Thoracic aorta (tissue), 2 donors: ENCODE data around the gene SEZ6. TPM values are rescaled to one million over a fixed set of nuclear protein-coding genes. Genes with fewer than 3 reads are reported as not detected.

Experiments used
- ATAC-seq: fragments of 150-250 bp; one replicate; pipeline ENCODE4 v1.8.0; 2017; ENCODE audit warnings: low read depth; ENCODE audit not compliant: insufficient number of reproducible peaks, low FRiP score
- DNase-seq: peaks from one replicate; pipeline ENCODE4 v3.0.0-alpha.2; 2020; ENCODE audit warnings: low spot score
- H3K27ac ChIP-seq, 2 donors: fragments of 200-600 bp; sonication (generic); 1 replicate in 1 of 2; 2 replicates in 1 of 2; pipeline ENCODE4 v1.5.1; 2016; ENCODE audit warnings: mild to moderate bottlenecking in 2 of 2, moderate library complexity in 2 of 2
- H3K27me3 ChIP-seq: fragments of 200-600 bp; sonication (generic); replicated peaks from 2 replicates; pipeline ENCODE4 v1.6.0; 2016; ENCODE audit warnings: mild to moderate bottlenecking; ENCODE audit not compliant: insufficient read depth
- H3K36me3 ChIP-seq: fragments of 200-600 bp; sonication (generic); one replicate; pipeline ENCODE4 v1.5.1; 2016
- H3K4me1 ChIP-seq, 2 donors: fragments of 200-600 bp; sonication (generic); 1 replicate in 1 of 2; 2 replicates in 1 of 2; pipeline versions ENCODE4 v1.5.1 to v1.6.0; 2016; ENCODE audit warnings: low read depth in 2 of 2, mild to moderate bottlenecking in 1 of 2; ENCODE audit not compliant: control insufficient read depth in 1 of 2
- H3K4me3 ChIP-seq: fragments of 200-600 bp; sonication (generic); 2 replicates; pipeline ENCODE4 v1.5.1; 2016; ENCODE audit warnings: mild to moderate bottlenecking
- H3K9me3 ChIP-seq: fragments of 200-600 bp; sonication (generic); 2 replicates; pipeline ENCODE4 v1.5.1; 2016
- CTCF ChIP-seq: fragments of 200-600 bp; sonication (generic); IDR thresholded peaks from one replicate; pipeline ENCODE4 v1.5.1; 2019; ENCODE audit warnings: antibody characterized with exemption
- total RNA-seq, 2 donors: library from RNA; depleted of rRNA; stranded (reverse); fragments of >200 nt; gene quantifications; one replicate each; pipeline versions ENCODE4 v1.1.0 to v1.2.3, GENCODE V29; 2016

SEZ6 gene
- total RNA-seq, 2 donors from 2014 or later = not detected

DNA sequence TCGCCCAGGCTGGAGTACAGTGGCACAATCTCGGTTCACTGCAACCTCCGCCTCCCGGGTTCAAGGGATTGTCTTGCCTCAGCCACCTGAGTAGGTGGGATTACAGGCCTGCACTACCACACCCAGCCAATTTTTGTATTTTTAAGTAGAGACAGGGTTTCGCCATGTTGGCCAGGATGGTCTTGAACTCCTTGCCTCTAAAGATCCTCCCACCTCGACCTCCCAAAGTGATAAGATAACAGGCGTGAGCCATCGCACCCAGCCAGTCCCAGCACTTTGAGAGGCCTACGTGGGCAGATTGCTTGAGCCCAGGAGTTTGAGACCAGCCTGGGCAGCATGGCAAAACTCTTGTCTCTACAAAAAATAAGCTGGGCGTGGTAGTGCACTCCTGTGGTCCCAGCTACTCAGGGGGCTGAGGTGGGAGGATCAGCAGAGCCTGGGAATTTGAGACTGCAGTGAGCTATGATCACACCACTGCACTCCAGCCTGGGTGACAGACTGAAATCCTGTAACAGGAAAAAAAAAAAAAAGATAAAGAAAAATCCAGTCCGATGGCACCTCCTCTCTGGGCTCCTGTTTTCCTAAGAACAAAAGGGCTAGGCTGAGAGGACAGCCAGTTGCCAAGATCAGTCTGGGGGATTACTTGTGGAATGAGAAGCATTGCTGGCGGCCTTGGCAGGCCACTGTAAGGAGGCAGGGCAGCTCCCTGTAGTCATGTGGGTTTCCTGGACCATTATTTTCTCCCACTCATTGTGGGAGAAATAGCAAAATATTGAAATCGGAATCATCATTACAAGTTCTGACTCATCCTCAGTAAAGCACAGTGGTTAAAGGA, 34.1 kb upstream of the SEZ6 start:
- Histone ChIP-seq H3K36me3 (no peaks in the 10 kb centered on the region), H3K27me3 (no peaks in the 10 kb centered on the region), H3K4me3 (no peak overlapping the region), H3K4me1 (peaks cover 0 to 7% of the 10 kb centered on the region in 2 donors), H3K27ac (no peak overlapping the region), H3K9me3 (peaks cover 2% of the 10 kb centered on the region)
- DNase-seq (no peak), ATAC-seq (no peak)
- TF ChIP-seq CTCF = no peak

DNA sequence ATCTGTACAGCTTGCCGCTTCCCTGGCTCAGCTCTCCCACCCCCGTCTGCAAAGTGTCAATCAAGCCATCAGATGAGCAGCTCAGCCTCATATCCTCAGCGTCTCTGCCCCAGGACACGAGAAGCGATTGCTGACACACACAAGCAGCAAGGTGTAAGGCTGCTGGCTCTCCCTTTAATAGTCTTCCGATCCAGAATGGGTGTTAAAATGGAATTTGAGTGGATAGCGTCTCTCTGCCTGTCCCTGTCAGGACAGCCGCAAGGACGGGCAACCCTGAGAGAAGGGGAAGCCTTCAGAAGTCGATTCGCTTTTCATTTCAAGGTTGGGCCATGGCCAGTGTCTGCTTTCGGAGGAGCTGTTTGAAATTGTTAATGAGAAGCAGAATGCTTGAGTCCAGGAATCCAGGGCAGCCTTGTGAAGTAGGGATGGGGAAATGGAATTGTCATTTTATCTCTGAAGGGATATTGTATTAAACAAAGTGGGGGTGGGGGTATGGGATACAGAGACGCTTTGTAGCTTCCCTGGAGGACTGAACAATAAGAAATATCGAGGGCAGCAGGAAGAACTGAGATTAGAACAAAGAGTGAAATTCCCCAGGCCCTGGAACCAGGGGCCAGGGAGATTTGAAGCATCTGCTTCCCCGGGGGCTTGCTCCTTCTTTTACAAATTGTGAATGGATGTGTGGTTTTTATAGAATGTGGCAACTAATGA, 32.4 kb upstream of the SEZ6 start:
- peaks cover 0 to 7% of the 10 kb centered on the region in 2 donors for H3K4me1 ChIP-seq
- no peak overlapping the region for H3K4me3 ChIP-seq
- no peak for DNase-seq
- H3K27me3 ChIP-seq = no peaks in the 10 kb centered on the region
- ATAC-seq = no peak
- no peak overlapping the region for H3K27ac ChIP-seq
- peaks cover 10% of the 10 kb centered on the region for H3K9me3 ChIP-seq
- no peak for TF ChIP-seq CTCF
- no peaks in the 10 kb centered on the region for H3K36me3 ChIP-seq

GRCh38 chr17:29037739-29038084, 31.9 kb upstream of the SEZ6 start:
- DNase-seq (no peak), ATAC-seq (no peak)
- Histone ChIP-seq H3K4me3 (no peak overlapping the region), H3K4me1 (peaks cover 0 to 6% of the 10 kb centered on the region in 2 donors), H3K27ac (no peak overlapping the region), H3K27me3 (no peaks in the 10 kb centered on the region), H3K36me3 (no peaks in the 10 kb centered on the region), H3K9me3 (peaks cover 10% of the 10 kb centered on the region)
- no peak for TF ChIP-seq CTCF

DNA sequence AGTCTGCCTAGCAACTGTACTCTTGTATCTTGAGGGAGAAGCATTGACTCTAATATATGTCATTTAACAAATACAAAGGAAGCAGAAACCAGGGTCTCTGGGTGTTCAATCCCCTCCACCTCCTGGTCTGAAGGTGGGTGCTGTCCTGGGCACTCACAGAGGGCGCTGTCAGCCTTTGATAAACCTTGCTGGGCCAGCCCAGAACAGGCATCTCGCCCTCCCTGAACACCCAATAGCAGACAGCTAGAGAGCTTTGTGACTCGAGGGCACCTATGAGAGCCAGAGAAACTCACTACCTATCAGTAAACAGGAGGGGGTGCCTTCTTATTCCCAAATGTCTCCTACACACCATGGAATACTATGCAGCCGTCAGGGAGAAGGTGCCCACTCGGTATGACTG, 30.8 kb upstream of the SEZ6 start:
- Histone ChIP-seq H3K4me3 (no peak overlapping the region), H3K4me1 (no peaks in the 10 kb centered on the region), H3K36me3 (no peaks in the 10 kb centered on the region), H3K9me3 (peaks cover 10% of the 10 kb centered on the region), H3K27ac (no peak overlapping the region), H3K27me3 (no peaks in the 10 kb centered on the region)
- DNase-seq = no peak
- TF ChIP-seq CTCF = no peak
- no peak for ATAC-seq

GRCh38 chr17:29034510-29034909, 28.7 kb upstream of the SEZ6 start:
- TF ChIP-seq CTCF = no peak

More at GRCh38 chr17:29034510-29034909, 28.7 kb upstream of the SEZ6 start:
- no peak overlapping the region for H3K4me3 ChIP-seq
- no peak overlapping the region for H3K27ac ChIP-seq
- ATAC-seq = no peak
- no peak for DNase-seq
- no peaks in the 10 kb centered on the region for H3K4me1 ChIP-seq
- H3K27me3 ChIP-seq = no peaks in the 10 kb centered on the region
- H3K36me3 ChIP-seq = no peaks in the 10 kb centered on the region
- H3K9me3 ChIP-seq = peaks cover 10% of the 10 kb centered on the region
